Adipocyte (in vitro differentiated cells): ENCODE measurements around the gene PLA2G2C.

Source experiments
- DNase-seq: peaks from one replicate; pipeline ENCODE4 v3.0.0-alpha.2; 2015; ENCODE audit warnings: low read depth
- H3K27me3 ChIP-seq: replicated peaks from 2 replicates; pipeline ENCODE4 v1.7.0; 2013; ENCODE audit warnings: mild to moderate bottlenecking, low read length, moderate library complexity; ENCODE audit not compliant: control insufficient read depth, insufficient read depth
- H3K36me3 ChIP-seq: 2 replicates; pipeline ENCODE4 v1.7.0; 2013; ENCODE audit warnings: low read length, mild to moderate bottlenecking, moderate library complexity; ENCODE audit not compliant: control insufficient read depth, insufficient read depth, severe bottlenecking
- H3K4me1 ChIP-seq: 2 replicates; pipeline ENCODE4 v1.7.0; 2013; ENCODE audit warnings: mild to moderate bottlenecking, low read length, moderate library complexity; ENCODE audit not compliant: control insufficient read depth, insufficient read depth
- H3K4me3 ChIP-seq: 2 replicates; pipeline ENCODE4 v1.7.0; 2013; ENCODE audit warnings: mild to moderate bottlenecking, low read length, moderate library complexity
- H3K9ac ChIP-seq: 2 replicates; pipeline ENCODE4 v1.7.0; 2013; ENCODE audit warnings: mild to moderate bottlenecking, low read length, moderate library complexity
- H3K9me3 ChIP-seq: 2 replicates; pipeline ENCODE4 v1.7.0; 2013; ENCODE audit warnings: mild to moderate bottlenecking, low read length, moderate library complexity; ENCODE audit not compliant: control insufficient read depth

PLA2G2C gene

GRCh38 chr1:20191266-20191825 lies 5.0 kb upstream of the PLA2G2C start:
- H3K9ac ChIP-seq: no peak overlapping the region
- H3K4me3 ChIP-seq: no peak overlapping the region
- no peaks in the 10 kb centered on the region for H3K9me3 ChIP-seq
- no peak for DNase-seq
- peaks cover 44% of the 10 kb centered on the region for H3K27me3 ChIP-seq
- peaks cover 19% of the 10 kb centered on the region for H3K4me1 ChIP-seq
- no peaks in the 10 kb centered on the region for H3K36me3 ChIP-seq

- Histone ChIP-seq H3K36me3 (no peaks in the 10 kb centered on the region), H3K9ac (no peak overlapping the region), H3K4me1 (peaks cover 19% of the 10 kb centered on the region), H3K4me3 (no peak overlapping the region), H3K9me3 (no peaks in the 10 kb centered on the region), H3K27me3 (peaks cover 46% of the 10 kb centered on the region)
- DNase-seq: no peak
Measured at GRCh38 chr1:20190256-20191160, 4.2 kb upstream of the PLA2G2C start.

GRCh38 chr1:20189664-20190063 lies 3.3 kb upstream of the PLA2G2C start:
- H3K27me3 ChIP-seq: peaks cover 54% of the 10 kb centered on the region
- H3K4me3 ChIP-seq: no peak overlapping the region
- H3K36me3 ChIP-seq: no peaks in the 10 kb centered on the region
- H3K9me3 ChIP-seq: no peaks in the 10 kb centered on the region
- peaks cover 14% of the 10 kb centered on the region for H3K4me1 ChIP-seq
- no peak overlapping the region for H3K9ac ChIP-seq
- DNase-seq: no peak

GRCh38 chr1:20188455-20188817 lies 2.1 kb upstream of the PLA2G2C start:
- Histone ChIP-seq H3K4me1 (peaks cover 16% of the 10 kb centered on the region), H3K9ac (no peak overlapping the region), H3K27me3 (peaks cover 65% of the 10 kb centered on the region), H3K4me3 (no peak overlapping the region), H3K36me3 (no peaks in the 10 kb centered on the region), H3K9me3 (no peaks in the 10 kb centered on the region)
- no peak for DNase-seq

GRCh38 chr1:20187813-20188454 lies 1.6 kb upstream of the PLA2G2C start:
- no peaks in the 10 kb centered on the region for H3K9me3 ChIP-seq
- no peak for DNase-seq

GRCh38 chr1:20187103-20187812 lies 940 bp upstream of the PLA2G2C start:
- no peaks in the 10 kb centered on the region for H3K9me3 ChIP-seq
- H3K4me1 ChIP-seq: peaks cover 9% of the 10 kb centered on the region
- no peak overlapping the region for H3K9ac ChIP-seq
- peaks cover 73% of the 10 kb centered on the region for H3K27me3 ChIP-seq
- no peak overlapping the region for H3K4me3 ChIP-seq
- no peak for DNase-seq
- no peaks in the 10 kb centered on the region for H3K36me3 ChIP-seq

More at GRCh38 chr1:20187813-20188454, 1.6 kb upstream of the PLA2G2C start:
- no peak overlapping the region for H3K9ac ChIP-seq
- H3K4me3 ChIP-seq: no peak overlapping the region
- peaks cover 70% of the 10 kb centered on the region for H3K27me3 ChIP-seq
- no peaks in the 10 kb centered on the region for H3K36me3 ChIP-seq
- peaks cover 16% of the 10 kb centered on the region for H3K4me1 ChIP-seq

GRCh38 chr1:20184997-20185833 lies 1.1 kb downstream of the PLA2G2C start:
- H3K4me1 ChIP-seq: peaks cover 6% of the 10 kb centered on the region
- H3K9ac ChIP-seq: no peak overlapping the region
- no peaks in the 10 kb centered on the region for H3K9me3 ChIP-seq
- H3K36me3 ChIP-seq: no peaks in the 10 kb centered on the region
- peaks cover 77% of the 10 kb centered on the region for H3K27me3 ChIP-seq
- no peak for DNase-seq
- no peak overlapping the region for H3K4me3 ChIP-seq

- no peak for DNase-seq
- Histone ChIP-seq H3K9ac (no peak overlapping the region), H3K36me3 (no peaks in the 10 kb centered on the region), H3K27me3 (peaks cover 76% of the 10 kb centered on the region), H3K4me3 (no peak overlapping the region), H3K9me3 (no peaks in the 10 kb centered on the region), H3K4me1 (peaks cover 6% of the 10 kb centered on the region)
Measured at GRCh38 chr1:20184481-20184900, 1.8 kb downstream of the PLA2G2C start.

GRCh38 chr1:20183616-20184271 lies 2.6 kb downstream of the PLA2G2C start:
- Histone ChIP-seq H3K4me3 (no peak overlapping the region), H3K4me1 (peaks cover 6% of the 10 kb centered on the region), H3K9ac (no peak overlapping the region), H3K27me3 (peaks cover 76% of the 10 kb centered on the region), H3K36me3 (no peaks in the 10 kb centered on the region), H3K9me3 (no peaks in the 10 kb centered on the region)
- no peak for DNase-seq

GRCh38 chr1:20183035-20183434 lies 3.3 kb downstream of the PLA2G2C start:
- no peak for DNase-seq
- H3K4me1 ChIP-seq: peaks cover 6% of the 10 kb centered on the region
- H3K9ac ChIP-seq: no peak overlapping the region
- no peaks in the 10 kb centered on the region for H3K9me3 ChIP-seq
- H3K4me3 ChIP-seq: no peak overlapping the region
- H3K36me3 ChIP-seq: no peaks in the 10 kb centered on the region
- peaks cover 72% of the 10 kb centered on the region for H3K27me3 ChIP-seq
